ENCODE data around the gene CDC42BPG.

- TF ChIP-seq POLR2A (IDR thresholded peaks at IDR 0.05; ENCODE audit: low read depth) (no peak), POLR2AphosphoS5 (IDR thresholded peaks at IDR 0.05) (no peak), EP300 (IDR thresholded peaks at IDR 0.05) (no peak)
- TF ChIP-seq, protein P1, sequence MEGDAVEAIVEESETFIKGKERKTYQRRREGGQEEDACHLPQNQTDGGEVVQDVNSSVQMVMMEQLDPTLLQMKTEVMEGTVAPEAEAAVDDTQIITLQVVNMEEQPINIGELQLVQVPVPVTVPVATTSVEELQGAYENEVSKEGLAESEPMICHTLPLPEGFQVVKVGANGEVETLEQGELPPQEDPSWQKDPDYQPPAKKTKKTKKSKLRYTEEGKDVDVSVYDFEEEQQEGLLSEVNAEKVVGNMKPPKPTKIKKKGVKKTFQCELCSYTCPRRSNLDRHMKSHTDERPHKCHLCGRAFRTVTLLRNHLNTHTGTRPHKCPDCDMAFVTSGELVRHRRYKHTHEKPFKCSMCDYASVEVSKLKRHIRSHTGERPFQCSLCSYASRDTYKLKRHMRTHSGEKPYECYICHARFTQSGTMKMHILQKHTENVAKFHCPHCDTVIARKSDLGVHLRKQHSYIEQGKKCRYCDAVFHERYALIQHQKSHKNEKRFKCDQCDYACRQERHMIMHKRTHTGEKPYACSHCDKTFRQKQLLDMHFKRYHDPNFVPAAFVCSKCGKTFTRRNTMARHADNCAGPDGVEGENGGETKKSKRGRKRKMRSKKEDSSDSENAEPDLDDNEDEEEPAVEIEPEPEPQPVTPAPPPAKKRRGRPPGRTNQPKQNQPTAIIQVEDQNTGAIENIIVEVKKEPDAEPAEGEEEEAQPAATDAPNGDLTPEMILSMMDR (IDR thresholded peaks at IDR 0.05): no peak
Measured at GRCh38 chr11:64833509-64833908, 10.9 kb downstream of the CDC42BPG start.

Data from esophagus muscularis mucosa (tissue), 4 donors.